H9 (cell line): ENCODE results near the gene CRK. TPM values are rescaled to one million over a fixed set of nuclear protein-coding genes. Genes with fewer than 3 reads are reported as not detected.
A peak's percentile ranks its signal among the peaks of the same experiment; 100 is the strongest.

Experiments used
- DNase-seq: peaks from one replicate; pipeline ENCODE4 v3.0.0-alpha.2; 2017
- H2AFZ ChIP-seq: one replicate; pipeline ENCODE4 v1.6.1; 2013; ENCODE audit warnings: mild to moderate bottlenecking, low read length, control low read depth, moderate library complexity
- H2AK5ac ChIP-seq: 2 replicates; pipeline ENCODE4 v1.6.1; 2013; ENCODE audit warnings: low read length, control low read depth, mixed read lengths; ENCODE audit not compliant: insufficient read length
- H2BK120ac ChIP-seq: one replicate; pipeline ENCODE4 v1.6.1; 2013; ENCODE audit warnings: low read depth, mild to moderate bottlenecking, low read length, control low read depth, inconsistent platforms; ENCODE audit not compliant: poor library complexity, severe bottlenecking
- H2BK12ac ChIP-seq: 2 replicates; pipeline ENCODE4 v1.6.1; 2013; ENCODE audit warnings: low read length, control low read depth, mixed read lengths, low read depth; ENCODE audit not compliant: insufficient read length
- H2BK15ac ChIP-seq: 2 replicates; pipeline ENCODE4 v1.6.1; 2013; ENCODE audit warnings: low read depth, low read length, control low read depth
- H2BK20ac ChIP-seq: one replicate; pipeline ENCODE4 v1.6.1; 2013; ENCODE audit warnings: low read depth, mild to moderate bottlenecking, low read length, control low read depth, inconsistent platforms; ENCODE audit not compliant: poor library complexity, severe bottlenecking
- H2BK5ac ChIP-seq: 2 replicates; pipeline ENCODE4 v1.6.1; 2013; ENCODE audit warnings: low read length, control low read depth, mixed read lengths; ENCODE audit not compliant: insufficient read length
- H3K14ac ChIP-seq: 2 replicates; pipeline ENCODE4 v1.6.1; 2013; ENCODE audit warnings: low read length, control low read depth; ENCODE audit not compliant: insufficient read depth
- H3K18ac ChIP-seq: 2 replicates; pipeline ENCODE4 v1.6.1; 2013; ENCODE audit warnings: low read depth, mild to moderate bottlenecking, mixed read lengths, low read length, control low read depth; ENCODE audit not compliant: insufficient read length
- H3K23ac ChIP-seq: 2 replicates; pipeline ENCODE4 v1.6.1; 2013; ENCODE audit warnings: low read length, control low read depth, mixed read lengths, low read depth; ENCODE audit not compliant: insufficient read length
- H3K23me2 ChIP-seq: 2 replicates; pipeline ENCODE4 v1.6.1; 2013; ENCODE audit warnings: low read depth, mild to moderate bottlenecking, mixed read lengths, low read length, control low read depth; ENCODE audit not compliant: insufficient read length, poor library complexity, severe bottlenecking
- H3K27ac ChIP-seq: 2 replicates; pipeline ENCODE4 v1.5.1; 2013; ENCODE audit warnings: low read length, control low read depth, mixed read lengths, low read depth; ENCODE audit not compliant: insufficient read length
- H3K27me3 ChIP-seq: 2 replicates; pipeline ENCODE4 v1.6.1; 2013; ENCODE audit warnings: low read length, control low read depth, inconsistent platforms; ENCODE audit not compliant: insufficient read depth
- H3K4ac ChIP-seq: 2 replicates; pipeline ENCODE4 v1.6.1; 2013; ENCODE audit warnings: low read depth, mild to moderate bottlenecking, control low read depth, inconsistent platforms, low read length, moderate library complexity
- H3K4me1 ChIP-seq: 2 replicates; pipeline ENCODE4 v1.6.1; 2013; ENCODE audit warnings: low read length, control low read depth, inconsistent platforms; ENCODE audit not compliant: insufficient read depth
- H3K4me2 ChIP-seq: 2 replicates; pipeline ENCODE4 v1.6.1; 2013; ENCODE audit warnings: low read length, control low read depth, mixed read lengths; ENCODE audit not compliant: insufficient read length, insufficient read depth
- H3K56ac ChIP-seq: 2 replicates; pipeline ENCODE4 v1.6.1; 2013; ENCODE audit warnings: low read depth, mild to moderate bottlenecking, mixed read lengths, low read length, control low read depth; ENCODE audit not compliant: insufficient read length
- H3K79me1 ChIP-seq: 2 replicates; pipeline ENCODE4 v1.6.1; 2013; ENCODE audit warnings: low read depth, mild to moderate bottlenecking, moderate library complexity, low read length, control low read depth, inconsistent platforms; ENCODE audit not compliant: insufficient read depth, poor library complexity, severe bottlenecking
- H3K79me2 ChIP-seq: 2 replicates; pipeline ENCODE4 v1.6.1; 2013; ENCODE audit warnings: low read length, control low read depth, inconsistent platforms; ENCODE audit not compliant: insufficient read depth
- H3K9ac ChIP-seq: 2 replicates; pipeline ENCODE4 v1.6.1; 2013; ENCODE audit warnings: low read length, control low read depth, mixed read lengths; ENCODE audit not compliant: insufficient read length; ENCODE audit errors: extremely low read depth
- H3K9me3 ChIP-seq: one replicate; pipeline ENCODE4 v1.6.1; 2013; ENCODE audit warnings: low read depth, low read length, inconsistent platforms; ENCODE audit not compliant: control insufficient read depth
- H3T11ph ChIP-seq: one replicate; pipeline ENCODE4 v1.6.1; 2013; ENCODE audit warnings: mild to moderate bottlenecking, low read length, control low read depth, inconsistent platforms
- H4K20me1 ChIP-seq: one replicate; pipeline ENCODE4 v1.6.1; 2013; ENCODE audit not compliant: control insufficient read depth, insufficient read length, insufficient read depth
- H4K5ac ChIP-seq: 2 replicates; pipeline ENCODE4 v1.6.1; 2013; ENCODE audit warnings: low read depth, mild to moderate bottlenecking, mixed read lengths, low read length, control low read depth; ENCODE audit not compliant: insufficient read length
- H4K8ac ChIP-seq: replicated peaks from 2 replicates; pipeline ENCODE4 v1.6.1; 2013; ENCODE audit warnings: low read length, control low read depth, mixed read lengths, low read depth; ENCODE audit not compliant: insufficient read length
- H4K91ac ChIP-seq: 2 replicates; pipeline ENCODE4 v1.6.1; 2013; ENCODE audit warnings: low read depth, mild to moderate bottlenecking, moderate library complexity, mixed read lengths, low read length, control low read depth; ENCODE audit not compliant: insufficient read length
- H3K27ac Mint-ChIP-seq, 3 experiments: 2 replicates in 2 of 3; 3 replicates in 1 of 3; pipeline ENCODE4 v1.8.0; 2020 to 2021; ENCODE audit warnings: mixed read lengths in 3 of 3, mild to moderate bottlenecking in 1 of 3, moderate library complexity in 1 of 3
- H3K27me3 Mint-ChIP-seq: 2 replicates; pipeline ENCODE4 v1.8.0; 2021; ENCODE audit warnings: low read depth, mild to moderate bottlenecking, moderate library complexity, mixed read lengths
- H3K36me3 Mint-ChIP-seq, 3 experiments: 2 replicates in 2 of 3; 3 replicates in 1 of 3; pipeline ENCODE4 v1.8.0; 2020 to 2021; ENCODE audit warnings: low read depth in 3 of 3, mixed read lengths in 3 of 3; ENCODE audit not compliant: insufficient read depth in 1 of 3
- H3K4me1 Mint-ChIP-seq, 2 experiments: 2 replicates each; pipeline ENCODE4 v1.8.0; 2020; ENCODE audit warnings: mixed read lengths in 2 of 2
- H3K4me3 Mint-ChIP-seq, 2 experiments: 2 replicates in 1 of 2; 3 replicates in 1 of 2; pipeline ENCODE4 v1.8.0; 2020 to 2021; ENCODE audit warnings: mild to moderate bottlenecking in 2 of 2, mixed read lengths in 2 of 2, moderate library complexity in 1 of 2
- H3K9me3 Mint-ChIP-seq, 2 experiments: 2 replicates in 1 of 2; 3 replicates in 1 of 2; pipeline ENCODE4 v1.8.0; 2020; ENCODE audit warnings: mild to moderate bottlenecking in 2 of 2, mixed read lengths in 2 of 2, moderate library complexity in 1 of 2
- CTCF ChIP-seq: fragments of 200-600 bp; sonication (generic); conservative IDR thresholded peaks from 3 replicates; pipeline ENCODE4 v1.8.0; 2021; ENCODE audit warnings: antibody characterized with exemption, mild to moderate bottlenecking
- WGBS: extraction: QIAGEN DNeasy Blood & Tissue Kit; methylation state at CpG from one replicate; pipeline ENCODE4 v1.1.7; 2013; ENCODE audit warnings: missing lambda C conversion rate, low lambda C conversion rate, mixed read lengths; ENCODE audit not compliant: insufficient read length; ENCODE audit errors: extremely low coverage; 5-methylcytosine and 5-hydroxymethylcytosine counted together
- total RNA-seq: library from RNA; stranded (reverse); gene quantifications from 2 replicates; pipeline ENCODE4 v1.2.1, GENCODE V29; 2021

The CRK gene
- total RNA-seq, 1 experiment from 2014 or later = 58.9 TPM

DNA sequence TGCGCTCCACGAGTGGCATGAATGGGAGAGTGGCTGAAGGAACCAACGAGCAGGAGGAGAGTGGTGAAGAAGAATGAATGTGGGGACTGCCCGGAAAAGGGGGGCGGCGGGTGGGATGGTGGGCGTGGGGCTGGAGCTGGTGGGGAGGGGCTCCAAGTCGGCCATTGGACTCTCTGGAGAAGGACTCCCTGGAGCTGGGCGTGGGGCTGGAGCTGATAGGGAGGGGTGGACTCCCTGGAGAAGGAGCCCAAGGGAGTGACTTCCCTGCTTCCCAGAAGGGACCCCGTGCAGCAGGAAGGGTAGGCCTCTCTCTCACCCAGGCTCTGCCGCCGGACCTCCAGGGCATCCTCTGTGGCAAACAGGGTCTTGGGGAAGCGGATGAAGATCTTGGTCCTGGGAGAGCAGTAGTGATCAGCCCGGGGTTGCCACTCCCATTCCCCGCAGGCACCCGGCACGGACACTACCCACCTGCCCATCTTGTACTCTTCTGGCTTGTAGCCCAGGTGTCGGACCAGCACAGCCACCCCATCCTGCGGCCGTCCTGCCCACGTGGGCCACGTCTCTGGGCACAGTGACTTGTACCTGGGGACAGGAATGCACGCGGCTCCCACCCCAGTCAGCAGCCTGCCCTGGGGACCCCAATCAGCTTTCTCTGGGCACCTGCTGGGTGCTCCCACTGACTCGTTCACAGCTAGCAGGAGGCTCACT, 14.9 kb upstream of the CRK start:
- Histone ChIP-seq H3K79me1 (no peaks in the 10 kb centered on the region), H3K9me3 (no peaks in the 10 kb centered on the region), H2BK12ac (no peak overlapping the region), H3K14ac (no peak overlapping the region), H2BK20ac (no peak overlapping the region), H3K4me1 (no peaks in the 10 kb centered on the region), H2BK5ac (no peak overlapping the region), H3K23me2 (no peaks in the 10 kb centered on the region), H2BK15ac (no peak overlapping the region), H3K23ac (no peak overlapping the region), H3T11ph (no peak overlapping the region), H3K27me3 (no peaks in the 10 kb centered on the region), H4K91ac (no peak overlapping the region), H3K27ac (no peak overlapping the region), H4K8ac (no peak overlapping the region), H4K20me1 (no peaks in the 10 kb centered on the region), H3K4ac (no peak overlapping the region), H3K9ac (no peak overlapping the region), H3K4me2 (no peak overlapping the region), H2BK120ac (no peak overlapping the region), H4K5ac (no peak overlapping the region), H3K79me2 (no peaks in the 10 kb centered on the region), H2AK5ac (no peak overlapping the region), H2AFZ (no peak overlapping the region), H3K56ac (no peak overlapping the region), H3K18ac (no peak overlapping the region)
- Mint-ChIP-seq H3K27ac (no peak overlapping the region; a peak in 2 of 7 replicates), H3K4me1 (peaks cover 0 to 23% of the 10 kb centered on the region in 2 experiments; a peak in 2 of 4 replicates), H3K4me3 (peak overlapping the region in 1 of 2 experiments; percentile 68; a peak in 2 of 5 replicates), H3K27me3 (no peaks in the 10 kb centered on the region), H3K9me3 (no peaks in the 10 kb centered on the region), H3K36me3 (peaks cover 10 to 64% (median 28%) of the 10 kb centered on the region in 3 experiments; a peak in 6 of 7 replicates)
- DNase-seq = no peak
- WGBS = no CpG with 5 or more reads among the region's 25 CpGs
- TF ChIP-seq CTCF = no peak
